ENCODE results near the gene ZNF490. TPM values are rescaled to one million over a fixed set of nuclear protein-coding genes. Genes with fewer than 3 reads are reported as not detected.

ZNF490 gene
- total and polyA plus RNA-seq, 2 donors (not counting 1 experiment from before 2014, with no cell fraction given) = 5.7 to 21.2 TPM

- CTCF ChIA-PET = no interaction called here
Observed at GRCh38 chr19:12580180-12580694, 30.4 kb downstream of the ZNF490 start.

GRCh38 chr19:12578641-12579040 is 32.0 kb downstream of the ZNF490 start:
- peaks cover 4% of the 10 kb centered on the region for H3K9me3 Mint-ChIP-seq (ENCODE audit: insufficient read depth)
- H3K27me3 ChIP-seq (replicated peaks in 1 of 4; ENCODE audit: control extremely low read depth in 1 of 4, control insufficient read depth in 3 of 4, insufficient read depth in 4 of 4, low read length in 3 of 4) = no peaks in the 10 kb centered on the region
- H3K4me3 ChIP-seq (ENCODE audit: control extremely low read depth in 1 of 5, extremely low read depth in 1 of 5, insufficient read depth in 1 of 5, low read depth in 2 of 5, low read length in 4 of 5) = no peak overlapping the region
- no peak overlapping the region for H3K4me3 Mint-ChIP-seq
- peaks cover 18 to 20% of the 10 kb centered on the region in 2 donors for H3K4me1 ChIP-seq (ENCODE audit: control insufficient read depth in 2 of 2, insufficient read depth in 2 of 2, low read length in 2 of 2)
- no CpG with 5 or more reads among the region's 10 CpGs for WGBS (ENCODE audit: insufficient coverage)
- no peaks in the 10 kb centered on the region for H4K20me1 ChIP-seq (ENCODE audit: control insufficient read depth, insufficient read depth, low read length, poor library complexity, severe bottlenecking)
- DNase-seq = no peak
- H3K27ac ChIP-seq (ENCODE audit: low read length in 2 of 2) = no peak overlapping the region
- intact Hi-C loops (cut with micrococcal nuclease) = no loop called here
- peaks cover 19 to 36% of the 10 kb centered on the region in 2 experiments for H3K36me3 ChIP-seq (replicated peaks in 1 of 2; ENCODE audit: control extremely low read depth in 1 of 2, control insufficient read depth in 1 of 2, extremely low read depth in 1 of 2, insufficient read depth in 2 of 2, low read length in 1 of 2)
- no peak overlapping the region for H3K27ac Mint-ChIP-seq
- H3K4me1 Mint-ChIP-seq = peaks cover 20% of the 10 kb centered on the region
- H3K27me3 Mint-ChIP-seq = no peaks in the 10 kb centered on the region
- ChIA-PET CTCF (interaction anchor here (1.0 kb wide), 1 partner anchor 9 kb away, joined by 4 read pairs; no protein-coding TSS in a partner anchor), POLR2A (no interaction called here)
- TF ChIP-seq EZH2 (IDR thresholded peaks at IDR 0.05; ENCODE audit: borderline replicate concordance, insufficient read depth, low read depth, low read length, poor library complexity, severe bottlenecking) (no peak), CTCF (IDR thresholded peaks at IDR 0.05) (no peak)
- no peak for ATAC-seq (ENCODE audit: low read depth)
- H3K9ac ChIP-seq (ENCODE audit: low read length) = no peak overlapping the region
- peaks cover 3 to 17% (median 14%) of the 10 kb centered on the region in 3 donors for H3K9me3 ChIP-seq (ENCODE audit: control extremely low read depth in 1 of 3, control insufficient read depth in 2 of 3, insufficient read depth in 1 of 3, low read length in 2 of 3)
- no peak overlapping the region for H3K4me2 ChIP-seq (replicated peaks; ENCODE audit: low read depth, low read length, poor library complexity, severe bottlenecking)
- peaks cover 10% of the 10 kb centered on the region for H3K79me2 ChIP-seq (ENCODE audit: control insufficient read depth, insufficient read depth, low read length)
- no peak overlapping the region for H2AFZ ChIP-seq (ENCODE audit: insufficient read depth, low read depth, low read length, poor library complexity, severe bottlenecking)

More at GRCh38 chr19:12580180-12580694, 30.4 kb downstream of the ZNF490 start:
- H3K27me3 ChIP-seq (replicated peaks in 1 of 4; ENCODE audit: control extremely low read depth in 1 of 4, control insufficient read depth in 3 of 4, insufficient read depth in 4 of 4, low read length in 3 of 4) = no peaks in the 10 kb centered on the region
- peaks cover 3 to 14% (median 14%) of the 10 kb centered on the region in 3 donors for H3K9me3 ChIP-seq (ENCODE audit: control extremely low read depth in 1 of 3, control insufficient read depth in 2 of 3, insufficient read depth in 1 of 3, low read length in 2 of 3)
- no peak overlapping the region for H2AFZ ChIP-seq (ENCODE audit: insufficient read depth, low read depth, low read length, poor library complexity, severe bottlenecking)
- H3K4me1 ChIP-seq (ENCODE audit: control insufficient read depth in 2 of 2, insufficient read depth in 2 of 2, low read length in 2 of 2) = peaks cover 3 to 4% of the 10 kb centered on the region in 2 donors
- H3K27ac ChIP-seq (ENCODE audit: low read length in 2 of 2) = no peak overlapping the region
- peaks cover 19 to 41% of the 10 kb centered on the region in 2 experiments for H3K36me3 ChIP-seq (replicated peaks in 1 of 2; ENCODE audit: control extremely low read depth in 1 of 2, control insufficient read depth in 1 of 2, extremely low read depth in 1 of 2, insufficient read depth in 2 of 2, low read length in 1 of 2)
- intact Hi-C loops (cut with micrococcal nuclease) = no loop called here
- DNase-seq (no peak), ATAC-seq (ENCODE audit: low read depth) (no peak)
- H3K4me1 Mint-ChIP-seq = peaks cover 6% of the 10 kb centered on the region
- H3K27ac Mint-ChIP-seq = no peak overlapping the region
- H3K4me3 Mint-ChIP-seq = no peak overlapping the region
- no peak overlapping the region for H3K9ac ChIP-seq (ENCODE audit: low read length)
- 100% methylated on average over 6 of the region's 11 CpGs for WGBS (ENCODE audit: insufficient coverage)
- no peak for TF ChIP-seq EZH2 (IDR thresholded peaks at IDR 0.05; ENCODE audit: borderline replicate concordance, insufficient read depth, low read depth, low read length, poor library complexity, severe bottlenecking)
- no peak for TF ChIP-seq CTCF (IDR thresholded peaks at IDR 0.05)
- no peaks in the 10 kb centered on the region for H3K27me3 Mint-ChIP-seq
- POLR2A ChIA-PET = no interaction called here
- no peak overlapping the region for H3K4me2 ChIP-seq (replicated peaks; ENCODE audit: low read depth, low read length, poor library complexity, severe bottlenecking)
- H3K9me3 Mint-ChIP-seq (ENCODE audit: insufficient read depth) = peaks cover 4% of the 10 kb centered on the region
- H4K20me1 ChIP-seq (ENCODE audit: control insufficient read depth, insufficient read depth, low read length, poor library complexity, severe bottlenecking) = no peaks in the 10 kb centered on the region
- H3K4me3 ChIP-seq (ENCODE audit: control extremely low read depth in 1 of 5, extremely low read depth in 1 of 5, insufficient read depth in 1 of 5, low read depth in 2 of 5, low read length in 4 of 5) = no peak overlapping the region
- peaks cover 15% of the 10 kb centered on the region for H3K79me2 ChIP-seq (ENCODE audit: control insufficient read depth, insufficient read depth, low read length)

Data from B cell (primary cell).